Left lung (tissue), 10 donors: ENCODE measurements around the gene FSHR. TPM values are rescaled to one million over a fixed set of nuclear protein-coding genes. Genes with fewer than 3 reads are reported as not detected.

Experiments used
- ATAC-seq: fragments of 200-7000 bp; cut with Tn5 transposase; one replicate; pipeline ENCODE4 v1.9.1; 2020; ENCODE audit warnings: moderate library complexity
- DNase-seq, 4 donors: peaks; one replicate each; pipeline ENCODE4 v3.0.0-alpha.2; 2013 to 2020
- H3K27ac ChIP-seq, 2 donors: fragments of 200-600 bp; sonication (generic) in 1 of 2; one replicate each; pipeline versions ENCODE4 v1.5.0 to v1.8.0; 2020 to 2021
- H3K27me3 ChIP-seq, 2 donors: fragments of 200-600 bp; sonication (generic) in 1 of 2; one replicate each; pipeline versions ENCODE4 v1.5.0 to v1.8.0; 2020 to 2021
- H3K36me3 ChIP-seq, 2 donors: fragments of 200-600 bp; sonication (generic) in 1 of 2; one replicate each; pipeline versions ENCODE4 v1.5.0 to v1.8.0; 2020 to 2021
- H3K4me1 ChIP-seq, 2 donors: fragments of 200-600 bp; one replicate each; pipeline ENCODE4 v1.8.0; 2021
- H3K4me3 ChIP-seq, 2 donors: fragments of 200-600 bp; sonication (generic) in 1 of 2; one replicate each; pipeline versions ENCODE4 v1.5.0 to v1.8.0; 2020 to 2021; ENCODE audit warnings: mild to moderate bottlenecking in 1 of 2
- H3K9me3 ChIP-seq, 2 donors: fragments of 200-600 bp; sonication (generic) in 1 of 2; one replicate each; pipeline versions ENCODE4 v1.5.0 to v1.8.0; 2020 to 2021
- CTCF ChIP-seq, 2 donors: fragments of 200-600 bp; sonication (generic) in 1 of 2; IDR thresholded peaks; one replicate each; pipeline versions ENCODE4 v1.5.0 to v1.8.0; 2021; ENCODE audit warnings: antibody characterized with exemption in 2 of 2
- intact Hi-C, 2 donors: fragments of 100-400 bp; cut with DNase I; formaldehyde crosslinking; loops; one replicate each; pipeline versions ENCODE4 v1.11.2 to v1.14.2; 2022
- polyA plus RNA-seq, 6 donors: library from polyadenylated mRNA; unstranded; fragments of 120-200 nt; gene quantifications; one replicate each; pipeline ENCODE4 v1.2.1, GENCODE V29; 2013; ENCODE audit not compliant: insufficient read length in 6 of 6
- total RNA-seq, 2 donors: library from RNA; stranded (reverse); fragmentation: NEBNext Ultra II Directional; extraction: Animal tissue kit (Norgen Biotek cat#: 25700); gene quantifications; one replicate each; pipeline ENCODE4 v1.2.1, GENCODE V29; 2021
- donor health status: DM: no; HTN: yes; CAD: no.
- donor health status: DM: no; HTN: no; CAD: no.

Gene FSHR
- total and polyA plus RNA-seq, 8 donors: 0.36 TPM; not detected in 7

- H3K4me3 ChIP-seq: no peak overlapping the region
- DNase-seq: no peak
- H3K9me3 ChIP-seq: no peaks in the 10 kb centered on the region
- intact Hi-C loops: no loop called here
- no peak overlapping the region for H3K27ac ChIP-seq
- H3K36me3 ChIP-seq: no peaks in the 10 kb centered on the region
- H3K4me1 ChIP-seq: peaks cover 0 to 4% of the 10 kb centered on the region in 2 donors
- H3K27me3 ChIP-seq: no peaks in the 10 kb centered on the region
- peak; percentile 84 for ATAC-seq
- no peak for TF ChIP-seq CTCF (IDR thresholded peaks at IDR 0.05)
Observed at GRCh38 chr2:49035481-49035880, 118.8 kb downstream of the FSHR start.

GRCh38 chr2:49033394-49034185, 120.7 kb downstream of the FSHR start:
- no peak for ATAC-seq
- no peaks in the 10 kb centered on the region for H3K9me3 ChIP-seq
- H3K27me3 ChIP-seq: no peaks in the 10 kb centered on the region
- intact Hi-C loops: no loop called here
- no peak overlapping the region for H3K4me3 ChIP-seq
- no peaks in the 10 kb centered on the region for H3K36me3 ChIP-seq
- no peak for DNase-seq
- H3K4me1 ChIP-seq: peaks cover 0 to 4% of the 10 kb centered on the region in 2 donors
- no peak overlapping the region for H3K27ac ChIP-seq
- TF ChIP-seq CTCF (IDR thresholded peaks at IDR 0.05): no peak

GRCh38 chr2:49032936-49033335, 121.4 kb downstream of the FSHR start:
- no peak for ATAC-seq
- Histone ChIP-seq H3K27ac (no peak overlapping the region), H3K9me3 (no peaks in the 10 kb centered on the region), H3K36me3 (no peaks in the 10 kb centered on the region), H3K4me1 (peaks cover 0 to 4% of the 10 kb centered on the region in 2 donors), H3K27me3 (no peaks in the 10 kb centered on the region), H3K4me3 (no peak overlapping the region)
- TF ChIP-seq CTCF (IDR thresholded peaks at IDR 0.05): no peak
- DNase-seq: no peak
- intact Hi-C loops: no loop called here

- H3K27ac ChIP-seq: no peak overlapping the region
- no peak for DNase-seq
- H3K4me1 ChIP-seq: peaks cover 0 to 4% of the 10 kb centered on the region in 2 donors
- ATAC-seq: no peak
- no peaks in the 10 kb centered on the region for H3K9me3 ChIP-seq
- no peaks in the 10 kb centered on the region for H3K36me3 ChIP-seq
- TF ChIP-seq CTCF (IDR thresholded peaks at IDR 0.05): no peak
- no peaks in the 10 kb centered on the region for H3K27me3 ChIP-seq
- no peak overlapping the region for H3K4me3 ChIP-seq
- intact Hi-C loops: no loop called here
Observed at GRCh38 chr2:49032126-49032525, 122.2 kb downstream of the FSHR start.

GRCh38 chr2:49029406-49029805, 124.9 kb downstream of the FSHR start:
- Histone ChIP-seq H3K27me3 (no peaks in the 10 kb centered on the region), H3K27ac (no peak overlapping the region), H3K9me3 (no peaks in the 10 kb centered on the region), H3K4me3 (no peak overlapping the region), H3K4me1 (no peaks in the 10 kb centered on the region), H3K36me3 (no peaks in the 10 kb centered on the region)
- no peak for ATAC-seq
- TF ChIP-seq CTCF (IDR thresholded peaks at IDR 0.05): no peak
- DNase-seq: no peak
- intact Hi-C loops: no loop called here
